HepG2 (cell line): ENCODE results near the gene TLN1. TPM values are rescaled to one million over a fixed set of nuclear protein-coding genes. Genes with fewer than 3 reads are reported as not detected.

Experiments
- HNRNPL ChIP-seq: fragments of 200-400 bp; formaldehyde crosslinking; IDR thresholded peaks from 2 replicates; pipeline ENCODE4 v1.6.1; 2017; ENCODE audit warnings: mild to moderate bottlenecking, low read depth, low read length
- KLF16 ChIP-seq, 2 experiments: sonication (generic) in 1 of 2; formaldehyde crosslinking in 1 of 2; IDR thresholded peaks; 2 replicates each; pipeline versions ENCODE4 v1.6.1 to v1.8.0; 2016 to 2023; ENCODE audit warnings: missing genetic modification reagents in 2 of 2, missing compliant biosample characterization in 1 of 2
- MEF2D ChIP-seq: sonication (generic); formaldehyde crosslinking; IDR thresholded peaks from 2 replicates; pipeline ENCODE4 v1.5.1; 2020; ENCODE audit warnings: mild to moderate bottlenecking, missing genetic modification reagents
- NFKBIZ ChIP-seq: IDR thresholded peaks from 2 replicates; pipeline ENCODE4 v1.6.1; 2018; ENCODE audit warnings: missing genetic modification reagents, missing compliant biosample characterization
- TARDBP ChIP-seq: sonication (generic); formaldehyde crosslinking; IDR thresholded peaks from 2 replicates; pipeline ENCODE4 v1.8.0; 2022; ENCODE audit warnings: mild to moderate bottlenecking, missing genetic modification reagents
- TCF12 ChIP-seq, 2 experiments: fragments of 450-650 bp in 1 of 2; sonication (generic) in 1 of 2; formaldehyde crosslinking in 1 of 2; IDR thresholded peaks; 2 replicates each; pipeline versions ENCODE4 v1.6.1 to v1.8.0; 2017 to 2022; ENCODE audit warnings: antibody characterized with exemption in 1 of 2, mild to moderate bottlenecking in 1 of 2, missing genetic modification reagents in 1 of 2, moderate library complexity in 1 of 2
- TMF1 ChIP-seq: sonication (generic); formaldehyde crosslinking; IDR thresholded peaks from 2 replicates; pipeline ENCODE4 v1.8.1; 2022; ENCODE audit warnings: low read depth, missing genetic modification reagents
- TP53 ChIP-seq: sonication (generic); formaldehyde crosslinking; conservative IDR thresholded peaks from 2 replicates; pipeline ENCODE4 v1.4.0; 2020; ENCODE audit warnings: missing genetic modification reagents
- YY1 ChIP-seq: IDR thresholded peaks from 2 replicates; pipeline ENCODE4 v1.6.1; 2011; ENCODE audit warnings: low read length, low read depth, moderate library complexity, mild to moderate bottlenecking; ENCODE audit not compliant: insufficient read depth, insufficient replicate concordance
- ZNF24 ChIP-seq: fragments of 450-650 bp; IDR thresholded peaks from 2 replicates; pipeline ENCODE4 v1.6.1; 2017; ENCODE audit warnings: antibody characterized with exemption, mild to moderate bottlenecking
- polyA plus RNA-seq, 8 experiments: library from polyadenylated mRNA; depleted of rRNA in 3 of 8; stranded (reverse) in 7 of 8; unstranded in 1 of 8; fragments of >200 nt; fragmentation: Illumina TruSeq in 4 of 8; extraction: Trizol in 4 of 8; gene quantifications; 2 replicates each; pipeline versions ENCODE4 v1.2.1 to v1.2.3, GENCODE V29; 2011 to 2016; ENCODE audit warnings: low read depth in 4 of 8, missing spikeins in 1 of 8, mixed read lengths in 1 of 8; ENCODE audit not compliant: insufficient read depth in 1 of 8
- total RNA-seq, 5 experiments: library from RNA; depleted of rRNA; stranded (reverse); fragments of >200 nt; fragmentation: Illumina TruSeq; extraction: Trizol; gene quantifications; 2 replicates each; pipeline ENCODE4 v1.2.3, GENCODE V29; 2016; ENCODE audit warnings: low read depth in 1 of 5
- TF ChIP-seq, protein P1 (sequence below): sonication (generic); formaldehyde crosslinking; IDR thresholded peaks from 2 replicates; pipeline ENCODE4 v1.4.0; 2020; ENCODE audit warnings: missing genetic modification reagents, borderline replicate concordance
- TF ChIP-seq, protein P2 (sequence below): sonication (generic); formaldehyde crosslinking; IDR thresholded peaks from 2 replicates; pipeline ENCODE4 v1.4.0; 2020; ENCODE audit warnings: missing genetic modification reagents
- TF ChIP-seq, protein P3 (sequence below): IDR thresholded peaks from 2 replicates; pipeline ENCODE4 v1.6.1; 2016; ENCODE audit warnings: missing compliant biosample characterization, missing genetic modification reagents, borderline replicate concordance
- TF ChIP-seq, protein P4 (sequence below): sonication (generic); formaldehyde crosslinking; IDR thresholded peaks from 2 replicates; pipeline ENCODE4 v1.4.0; 2020; ENCODE audit warnings: missing genetic modification reagents, borderline replicate concordance
- TF ChIP-seq, protein P5 (sequence below): sonication (generic); formaldehyde crosslinking; IDR thresholded peaks from 2 replicates; pipeline ENCODE4 v1.4.0; 2020; ENCODE audit warnings: missing genetic modification reagents
- TF ChIP-seq, protein P6 (sequence below), 2 experiments: sonication (generic) in 1 of 2; formaldehyde crosslinking in 1 of 2; IDR thresholded peaks; 2 replicates each; pipeline versions ENCODE4 v1.4.0 to v1.6.1; 2018 to 2020; ENCODE audit warnings: missing genetic modification reagents in 2 of 2, borderline replicate concordance in 1 of 2, low read depth in 1 of 2, mild to moderate bottlenecking in 1 of 2, missing biosample characterization in 1 of 2

The TLN1 gene
- total and polyA plus RNA-seq, 2 of the 13 experiments (the other 11 are each of a cell fraction or from before 2014, with no cell fraction given), result 35.2 to 51.8 TPM

DNA sequence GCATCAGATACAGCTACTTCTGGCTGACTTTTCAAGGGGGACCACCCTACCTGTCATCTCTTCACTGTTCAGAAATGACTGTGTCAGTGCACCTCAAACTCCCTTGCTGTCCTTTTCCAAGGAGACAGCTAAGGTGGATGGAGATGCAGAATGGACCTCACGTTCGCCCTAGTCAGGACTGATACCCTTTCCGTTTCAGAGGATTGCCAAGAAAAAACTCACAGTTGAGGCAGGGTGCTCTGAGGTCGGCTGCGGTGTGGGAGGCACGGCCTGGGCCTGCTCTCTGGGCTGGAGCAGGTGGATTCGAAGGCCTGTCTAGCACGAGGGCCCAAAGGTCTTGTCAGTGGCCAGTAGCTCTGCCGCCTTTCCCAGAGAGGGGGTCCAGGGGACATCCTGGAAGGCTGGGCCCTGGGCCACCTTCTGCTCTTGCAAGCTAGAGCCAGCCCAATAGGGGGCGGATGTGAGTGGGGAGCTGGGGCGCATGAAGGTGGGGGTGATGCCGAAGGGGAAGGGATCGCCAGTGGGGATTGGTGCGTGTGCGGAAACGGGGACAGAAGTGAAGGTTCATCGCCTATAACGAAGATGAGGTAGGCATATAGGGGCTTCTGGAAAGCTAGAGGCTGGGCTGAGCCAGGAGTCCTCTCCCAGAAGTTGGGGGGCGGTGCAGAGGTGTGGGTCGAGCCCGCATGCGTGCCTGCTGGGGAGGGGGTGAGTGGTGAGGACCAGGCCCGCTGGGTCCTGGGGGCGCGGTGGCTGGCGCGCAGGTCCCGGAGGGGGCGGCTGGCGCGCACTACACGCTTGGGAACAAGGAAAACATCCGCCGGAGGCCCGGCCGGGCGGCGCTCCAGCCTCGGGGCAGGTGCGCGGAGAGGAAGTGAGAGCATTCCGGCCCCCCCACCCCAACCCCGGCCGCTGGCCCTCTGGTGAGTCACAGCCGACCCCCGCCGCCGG, 24.6 kb upstream of the TLN1 start (continued):
- TF ChIP-seq, protein P1, sequence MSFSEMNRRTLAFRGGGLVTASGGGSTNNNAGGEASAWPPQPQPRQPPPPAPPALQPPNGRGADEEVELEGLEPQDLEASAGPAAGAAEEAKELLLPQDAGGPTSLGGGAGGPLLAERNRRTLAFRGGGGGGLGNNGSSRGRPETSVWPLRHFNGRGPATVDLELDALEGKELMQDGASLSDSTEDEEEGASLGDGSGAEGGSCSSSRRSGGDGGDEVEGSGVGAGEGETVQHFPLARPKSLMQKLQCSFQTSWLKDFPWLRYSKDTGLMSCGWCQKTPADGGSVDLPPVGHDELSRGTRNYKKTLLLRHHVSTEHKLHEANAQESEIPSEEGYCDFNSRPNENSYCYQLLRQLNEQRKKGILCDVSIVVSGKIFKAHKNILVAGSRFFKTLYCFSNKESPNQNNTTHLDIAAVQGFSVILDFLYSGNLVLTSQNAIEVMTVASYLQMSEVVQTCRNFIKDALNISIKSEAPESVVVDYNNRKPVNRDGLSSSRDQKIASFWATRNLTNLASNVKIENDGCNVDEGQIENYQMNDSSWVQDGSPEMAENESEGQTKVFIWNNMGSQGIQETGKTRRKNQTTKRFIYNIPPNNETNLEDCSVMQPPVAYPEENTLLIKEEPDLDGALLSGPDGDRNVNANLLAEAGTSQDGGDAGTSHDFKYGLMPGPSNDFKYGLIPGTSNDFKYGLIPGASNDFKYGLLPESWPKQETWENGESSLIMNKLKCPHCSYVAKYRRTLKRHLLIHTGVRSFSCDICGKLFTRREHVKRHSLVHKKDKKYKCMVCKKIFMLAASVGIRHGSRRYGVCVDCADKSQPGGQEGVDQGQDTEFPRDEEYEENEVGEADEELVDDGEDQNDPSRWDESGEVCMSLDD (CRISPR knock-in tag), result peak; percentile 91
- TF ChIP-seq, protein P2, sequence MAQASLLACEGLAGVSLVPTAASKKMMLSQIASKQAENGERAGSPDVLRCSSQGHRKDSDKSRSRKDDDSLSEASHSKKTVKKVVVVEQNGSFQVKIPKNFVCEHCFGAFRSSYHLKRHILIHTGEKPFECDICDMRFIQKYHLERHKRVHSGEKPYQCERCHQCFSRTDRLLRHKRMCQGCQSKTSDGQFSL, result peak; percentile 95
- 0 out of 2 replicates have a peak, but pooled peaks have one; percentile 27 for TF ChIP-seq MEF2D (CRISPR knock-in tag)
- TF ChIP-seq, protein P3, sequence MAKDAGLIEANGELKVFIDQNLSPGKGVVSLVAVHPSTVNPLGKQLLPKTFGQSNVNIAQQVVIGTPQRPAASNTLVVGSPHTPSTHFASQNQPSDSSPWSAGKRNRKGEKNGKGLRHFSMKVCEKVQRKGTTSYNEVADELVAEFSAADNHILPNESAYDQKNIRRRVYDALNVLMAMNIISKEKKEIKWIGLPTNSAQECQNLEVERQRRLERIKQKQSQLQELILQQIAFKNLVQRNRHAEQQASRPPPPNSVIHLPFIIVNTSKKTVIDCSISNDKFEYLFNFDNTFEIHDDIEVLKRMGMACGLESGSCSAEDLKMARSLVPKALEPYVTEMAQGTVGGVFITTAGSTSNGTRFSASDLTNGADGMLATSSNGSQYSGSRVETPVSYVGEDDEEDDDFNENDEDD (CRISPR knock-in tag), result peak; percentile 52; the same call in 1 of the 2 replicates
- TF ChIP-seq TCF12 (IDR thresholded peaks at IDR 0.05), result no peak
- peak; percentile 61; the same call in 1 of the 2 replicates for TF ChIP-seq TCF12 (CRISPR knock-in tag; IDR thresholded peaks at IDR 0.05)
- 0 out of 2 replicates have a peak, but pooled peaks have one; percentile 42 for TF ChIP-seq HNRNPL
- TF ChIP-seq, protein P4, sequence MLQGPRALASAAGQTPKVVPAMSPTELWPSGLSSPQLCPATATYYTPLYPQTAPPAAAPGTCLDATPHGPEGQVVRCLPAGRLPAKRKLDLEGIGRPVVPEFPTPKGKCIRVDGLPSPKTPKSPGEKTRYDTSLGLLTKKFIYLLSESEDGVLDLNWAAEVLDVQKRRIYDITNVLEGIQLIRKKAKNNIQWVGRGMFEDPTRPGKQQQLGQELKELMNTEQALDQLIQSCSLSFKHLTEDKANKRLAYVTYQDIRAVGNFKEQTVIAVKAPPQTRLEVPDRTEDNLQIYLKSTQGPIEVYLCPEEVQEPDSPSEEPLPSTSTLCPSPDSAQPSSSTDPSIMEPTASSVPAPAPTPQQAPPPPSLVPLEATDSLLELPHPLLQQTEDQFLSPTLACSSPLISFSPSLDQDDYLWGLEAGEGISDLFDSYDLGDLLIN (CRISPR knock-in tag), result peak; percentile 75; the same call in 1 of the 2 replicates
- peak; percentile 14 for TF ChIP-seq YY1
- TF ChIP-seq TMF1 (CRISPR knock-in tag), result 0 out of 2 replicates have a peak, but pooled peaks have one; percentile 17
- TF ChIP-seq, protein P5, sequence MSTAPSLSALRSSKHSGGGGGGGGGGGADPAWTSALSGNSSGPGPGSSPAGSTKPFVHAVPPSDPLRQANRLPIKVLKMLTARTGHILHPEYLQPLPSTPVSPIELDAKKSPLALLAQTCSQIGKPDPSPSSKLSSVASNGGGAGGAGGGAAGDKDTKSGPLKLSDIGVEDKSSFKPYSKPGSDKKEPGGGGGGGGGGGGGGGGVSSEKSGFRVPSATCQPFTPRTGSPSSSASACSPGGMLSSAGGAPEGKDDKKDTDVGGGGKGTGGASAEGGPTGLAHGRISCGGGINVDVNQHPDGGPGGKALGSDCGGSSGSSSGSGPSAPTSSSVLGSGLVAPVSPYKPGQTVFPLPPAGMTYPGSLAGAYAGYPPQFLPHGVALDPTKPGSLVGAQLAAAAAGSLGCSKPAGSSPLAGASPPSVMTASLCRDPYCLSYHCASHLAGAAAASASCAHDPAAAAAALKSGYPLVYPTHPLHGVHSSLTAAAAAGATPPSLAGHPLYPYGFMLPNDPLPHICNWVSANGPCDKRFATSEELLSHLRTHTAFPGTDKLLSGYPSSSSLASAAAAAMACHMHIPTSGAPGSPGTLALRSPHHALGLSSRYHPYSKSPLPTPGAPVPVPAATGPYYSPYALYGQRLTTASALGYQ (CRISPR knock-in tag), result peak; percentile 72
- no peak for TF ChIP-seq ZNF24
- TF ChIP-seq TP53 (CRISPR knock-in tag), result 0 out of 2 replicates have a peak, but pooled peaks have one; percentile 60
- TF ChIP-seq, protein P6, sequence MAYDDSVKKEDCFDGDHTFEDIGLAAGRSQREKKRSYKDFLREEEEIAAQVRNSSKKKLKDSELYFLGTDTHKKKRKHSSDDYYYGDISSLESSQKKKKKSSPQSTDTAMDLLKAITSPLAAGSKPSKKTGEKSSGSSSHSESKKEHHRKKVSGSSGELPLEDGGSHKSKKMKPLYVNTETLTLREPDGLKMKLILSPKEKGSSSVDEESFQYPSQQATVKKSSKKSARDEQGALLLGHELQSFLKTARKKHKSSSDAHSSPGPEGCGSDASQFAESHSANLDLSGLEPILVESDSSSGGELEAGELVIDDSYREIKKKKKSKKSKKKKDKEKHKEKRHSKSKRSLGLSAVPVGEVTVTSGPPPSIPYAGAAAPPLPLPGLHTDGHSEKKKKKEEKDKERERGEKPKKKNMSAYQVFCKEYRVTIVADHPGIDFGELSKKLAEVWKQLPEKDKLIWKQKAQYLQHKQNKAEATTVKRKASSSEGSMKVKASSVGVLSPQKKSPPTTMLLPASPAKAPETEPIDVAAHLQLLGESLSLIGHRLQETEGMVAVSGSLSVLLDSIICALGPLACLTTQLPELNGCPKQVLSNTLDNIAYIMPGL (CRISPR knock-in tag; IDR thresholded peaks at IDR 0.05; ENCODE audit: borderline replicate concordance in 1 of 2, low read depth in 1 of 2), result peak; percentile 72 to 92
- TF ChIP-seq NFKBIZ (CRISPR knock-in tag), result peak; percentile 44; the same call in 1 of the 2 replicates
- no peak for TF ChIP-seq TARDBP (CRISPR knock-in tag)
- TF ChIP-seq KLF16 (CRISPR knock-in tag; IDR thresholded peaks at IDR 0.05), result 0 out of 4 replicates have a peak, but pooled peaks of 1 of the 2 experiments have one; percentile 53
